Lower leg skin (tissue), 4 donors: ENCODE results near the gene DNAAF1. TPM values are rescaled to one million over a fixed set of nuclear protein-coding genes. Genes with fewer than 3 reads are reported as not detected.
"Not testable (repeated sequence)": the region's sequence is repeated elsewhere in the genome, so short reads cannot be mapped to it uniquely, and the experiment has no call there.

Source experiments
- DNase-seq, 2 donors: peaks; one replicate each; pipeline ENCODE4 v3.0.0-alpha.2; 2019; ENCODE audit warnings: low spot score in 2 of 2
- H3K4me3 ChIP-seq: fragments of 200-600 bp; sonication (generic); 2 replicates; pipeline ENCODE4 v1.5.1; 2017; ENCODE audit warnings: mild to moderate bottlenecking, low read depth; ENCODE audit not compliant: poor library complexity, severe bottlenecking
- CTCF ChIP-seq, 3 donors: fragments of 450-650 bp; IDR thresholded peaks; one replicate each; pipeline ENCODE4 v1.5.1; 2016; ENCODE audit warnings: antibody characterized with exemption in 3 of 3, mild to moderate bottlenecking in 3 of 3, moderate library complexity in 2 of 3
- POLR2A ChIP-seq, 2 donors: fragments of 450-650 bp; IDR thresholded peaks; one replicate each; pipeline ENCODE4 v1.6.1; 2016 to 2017; ENCODE audit warnings: antibody characterized with exemption in 2 of 2, mild to moderate bottlenecking in 1 of 2, moderate library complexity in 1 of 2
- WGBS, 2 donors: methylation state at CpG; one replicate each; pipeline ENCODE4 v1.1.5; 2018; 5-methylcytosine and 5-hydroxymethylcytosine counted together
- intact Hi-C: fragments of 100-400 bp; cut with DNase I; formaldehyde crosslinking; loops from one replicate; pipeline ENCODE4 v1.15.0; 2023; ENCODE audit warnings: low total_unique reads
- total RNA-seq, 4 donors: library from RNA; depleted of rRNA; stranded (reverse); fragments of >200 nt; gene quantifications; one replicate each; pipeline ENCODE4 v1.1.0, GENCODE V29; 2016

The DNAAF1 gene
- total RNA-seq, 4 donors from 2014 or later, result 0.71 to 1.0 TPM; not detected in 2

GRCh38 chr16:84215531-84215930 lies 70.4 kb downstream of the DNAAF1 start:
- no peak overlapping the region for H3K4me3 ChIP-seq
- TF ChIP-seq POLR2A (IDR thresholded peaks at IDR 0.05) (no peak), CTCF (IDR thresholded peaks at IDR 0.05) (no peak)
- 89 to 90% methylated on average over 5 of the region's 5 CpGs for WGBS, 2 donors
- no peak for DNase-seq
- intact Hi-C loops, result no loop called here

- H3K4me3 ChIP-seq, intact Hi-C loops, DNase-seq: not testable (repeated sequence)
- 95% methylated on average over 3 of the region's 3 CpGs for WGBS, 2 donors
Measured at GRCh38 chr16:84216144-84216543, 71.0 kb downstream of the DNAAF1 start.

GRCh38 chr16:84218176-84218823 lies 73.2 kb downstream of the DNAAF1 start:
- no peak overlapping the region for H3K4me3 ChIP-seq
- 76 to 77% methylated on average over 17 of the region's 17 CpGs for WGBS, 2 donors
- TF ChIP-seq POLR2A (IDR thresholded peaks at IDR 0.05) (no peak), CTCF (IDR thresholded peaks at IDR 0.05) (no peak)
- intact Hi-C loops, result no loop called here
- DNase-seq, result no peak

- H3K4me3 ChIP-seq, result no peak overlapping the region
- WGBS, 2 donors, result 70 to 75% methylated on average over 6 of the region's 6 CpGs
- DNase-seq, result no peak
- intact Hi-C loops, result no loop called here
- TF ChIP-seq CTCF (IDR thresholded peaks at IDR 0.05) (no peak), POLR2A (IDR thresholded peaks at IDR 0.05) (no peak)
Measured at GRCh38 chr16:84218956-84219355, 73.8 kb downstream of the DNAAF1 start.

- DNase-seq, result no peak
- intact Hi-C loops, result no loop called here
- no peak overlapping the region for H3K4me3 ChIP-seq
- 100% methylated on average over 1 of the region's 1 CpG for WGBS, 2 donors
- no peak for TF ChIP-seq POLR2A (IDR thresholded peaks at IDR 0.05)
- no peak for TF ChIP-seq CTCF (IDR thresholded peaks at IDR 0.05)
Measured at GRCh38 chr16:84220851-84221250, 75.7 kb downstream of the DNAAF1 start.

- no peak for DNase-seq
- intact Hi-C loops, result no loop called here
- no peak for TF ChIP-seq CTCF (IDR thresholded peaks at IDR 0.05)
- no peak for TF ChIP-seq POLR2A (IDR thresholded peaks at IDR 0.05)
- H3K4me3 ChIP-seq, result no peak overlapping the region
- 88 to 96% methylated on average over 4 of the region's 4 CpGs for WGBS, 2 donors
Measured at GRCh38 chr16:84223456-84223855, 78.3 kb downstream of the DNAAF1 start.
